ENCODE measurements around the gene ZNF777.

ZNF777 gene

DNA sequence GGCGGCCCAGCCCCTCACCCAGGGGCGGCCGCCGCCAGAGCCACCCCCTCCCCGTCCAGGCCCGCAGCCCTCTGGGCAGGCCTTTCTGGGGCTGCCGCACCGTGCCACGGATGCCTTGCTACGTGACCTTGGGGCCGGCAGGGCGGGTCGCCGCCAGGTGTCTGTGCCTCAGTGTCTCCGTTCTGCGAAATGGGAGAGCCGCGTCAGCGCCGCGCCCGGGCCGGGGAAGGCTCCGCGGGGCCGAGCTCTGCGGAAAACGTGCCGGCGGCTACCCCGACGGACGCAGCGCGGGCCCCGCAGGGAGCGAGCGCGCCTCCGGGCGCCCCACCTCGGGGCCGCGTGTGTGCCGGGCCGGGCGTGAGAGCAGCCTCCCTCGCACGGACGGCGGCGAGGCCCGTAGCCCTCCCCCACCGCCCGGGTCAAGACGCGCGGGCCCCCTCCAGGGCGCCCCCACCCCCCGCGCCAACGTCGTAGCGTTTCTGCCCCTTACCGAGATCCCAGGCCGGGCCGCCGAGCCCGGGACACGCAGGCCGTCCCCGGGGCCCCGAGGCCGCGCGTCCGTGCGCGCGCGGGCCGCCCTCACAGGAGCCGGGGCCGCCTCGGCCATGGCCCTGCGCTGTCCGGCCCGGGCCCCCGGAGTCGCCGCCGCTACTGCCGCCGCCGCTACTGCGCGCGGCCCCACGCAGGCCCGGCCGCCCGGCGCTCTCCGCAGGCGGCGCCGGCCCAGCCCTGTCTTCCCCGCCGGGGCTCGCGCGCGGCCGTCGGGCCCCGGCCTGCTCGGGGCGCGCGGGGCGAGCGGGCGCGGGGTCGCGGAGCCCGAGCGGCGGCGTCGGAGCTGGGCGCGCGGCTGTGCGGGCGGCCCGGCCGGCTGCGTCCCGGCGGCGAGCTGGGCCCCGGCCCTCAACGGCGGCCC is 1.1 kb downstream of the ZNF777 start:
- H3K27ac ChIP-seq, result no peak overlapping the region

GRCh38 chr7:149459201-149459539 is 1.7 kb downstream of the ZNF777 start:
- no peak for DNase-seq (ENCODE audit: low read depth, low spot score)
- TF ChIP-seq POLR2AphosphoS5 (IDR thresholded peaks at IDR 0.05; ENCODE audit: borderline replicate concordance, low read depth, low read length), result no peak
- no peak for TF ChIP-seq EZH2 (IDR thresholded peaks at IDR 0.05)
- TF ChIP-seq FOXP2 (optimal IDR thresholded peaks at IDR 0.05; ENCODE audit: control extremely low read depth, extremely low read length, insufficient read depth), result no peak
- Histone ChIP-seq H3K9ac (ENCODE audit: insufficient read length) (peak overlapping the region; percentile 66), H3K4me3 (peak overlapping the region; percentile 75), H3K36me3 (ENCODE audit: insufficient read depth, low read length) (peaks cover 17% of the 10 kb centered on the region; the same call in 1 of the 2 replicates), H3K27ac (no peak overlapping the region), H3K9me3 (ENCODE audit: low read depth, low read length) (no peaks in the 10 kb centered on the region)

More for the DNA sequence above, 1.1 kb downstream of the ZNF777 start:
- DNase-seq (ENCODE audit: low read depth, low spot score), result no peak
- Histone ChIP-seq H3K4me3 (peak overlapping the region; percentile 77), H3K9ac (ENCODE audit: insufficient read length) (peak overlapping the region; percentile 67), H3K9me3 (ENCODE audit: low read depth, low read length) (no peaks in the 10 kb centered on the region), H3K36me3 (ENCODE audit: insufficient read depth, low read length) (peaks cover 10% of the 10 kb centered on the region; the same call in 1 of the 2 replicates)
- TF ChIP-seq POLR2AphosphoS5 (IDR thresholded peaks at IDR 0.05; ENCODE audit: borderline replicate concordance, low read depth, low read length) (no peak), EZH2 (IDR thresholded peaks at IDR 0.05) (no peak), FOXP2 (optimal IDR thresholded peaks at IDR 0.05; ENCODE audit: control extremely low read depth, extremely low read length, insufficient read depth) (no peak)

DNA sequence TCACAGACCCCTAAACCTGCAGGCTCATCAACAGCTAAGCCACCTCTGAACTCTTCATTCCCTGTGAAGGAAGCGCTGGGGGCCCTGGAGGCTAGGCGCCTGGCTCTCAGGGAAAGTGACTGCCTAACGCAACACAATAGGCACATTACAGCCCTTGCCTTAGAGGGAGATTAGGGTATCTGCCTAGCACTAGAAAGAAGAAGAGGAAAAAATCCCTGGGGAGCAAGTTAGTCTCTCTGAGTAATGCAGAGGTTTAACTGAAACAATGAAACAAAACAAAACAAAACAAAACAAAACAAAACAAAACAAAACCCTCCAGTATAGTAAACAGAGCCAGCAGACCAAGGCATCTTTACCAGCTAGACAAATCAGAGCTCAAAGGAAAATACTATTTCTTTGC is 2.6 kb downstream of the ZNF777 start:
- no peaks in the 10 kb centered on the region for H3K9me3 ChIP-seq (ENCODE audit: low read depth, low read length)
- H3K4me3 ChIP-seq, result peak overlapping the region; percentile 75
- no peak overlapping the region for H3K27ac ChIP-seq
- TF ChIP-seq POLR2AphosphoS5 (IDR thresholded peaks at IDR 0.05; ENCODE audit: borderline replicate concordance, low read depth, low read length) (no peak), EZH2 (IDR thresholded peaks at IDR 0.05) (no peak), FOXP2 (optimal IDR thresholded peaks at IDR 0.05; ENCODE audit: control extremely low read depth, extremely low read length, insufficient read depth) (no peak)
- H3K9ac ChIP-seq (ENCODE audit: insufficient read length), result no peak overlapping the region
- DNase-seq (ENCODE audit: low read depth, low spot score), result no peak
- H3K36me3 ChIP-seq (ENCODE audit: insufficient read depth, low read length), result peaks cover 24% of the 10 kb centered on the region; the same call in 1 of the 2 replicates

DNA sequence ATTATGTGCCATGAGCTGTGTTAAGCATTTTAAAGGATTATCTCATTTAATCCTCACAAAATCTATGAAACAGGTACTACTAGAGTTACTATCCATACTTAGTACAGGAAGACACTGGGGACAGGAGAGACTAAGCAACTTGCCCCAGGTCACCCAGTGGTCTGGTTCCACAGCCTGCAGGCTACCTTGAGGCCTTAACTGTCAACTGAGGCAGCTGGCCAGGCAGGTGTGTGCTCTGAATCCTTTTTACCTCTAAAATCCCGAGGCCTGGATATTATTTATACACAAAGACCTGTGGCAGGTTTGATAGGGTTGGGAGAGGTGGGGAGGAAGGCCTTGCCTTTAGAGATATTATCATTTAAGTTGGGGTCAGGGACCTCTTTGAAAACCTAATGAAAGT is 3.1 kb downstream of the ZNF777 start:
- DNase-seq (ENCODE audit: low read depth, low spot score), result no peak
- Histone ChIP-seq H3K9me3 (ENCODE audit: low read depth, low read length) (no peaks in the 10 kb centered on the region), H3K27ac (no peak overlapping the region), H3K36me3 (ENCODE audit: insufficient read depth, low read length) (peaks cover 24% of the 10 kb centered on the region; the same call in 1 of the 2 replicates), H3K9ac (ENCODE audit: insufficient read length) (no peak overlapping the region), H3K4me3 (no peak overlapping the region)
- TF ChIP-seq FOXP2 (optimal IDR thresholded peaks at IDR 0.05; ENCODE audit: control extremely low read depth, extremely low read length, insufficient read depth) (no peak), POLR2AphosphoS5 (IDR thresholded peaks at IDR 0.05; ENCODE audit: borderline replicate concordance, low read depth, low read length) (no peak), EZH2 (IDR thresholded peaks at IDR 0.05) (no peak)

GRCh38 chr7:149456506-149457421 is 4.1 kb downstream of the ZNF777 start:
- Histone ChIP-seq H3K4me3 (no peak overlapping the region), H3K9me3 (ENCODE audit: low read depth, low read length) (no peaks in the 10 kb centered on the region), H3K27ac (no peak overlapping the region), H3K9ac (ENCODE audit: insufficient read length) (no peak overlapping the region), H3K36me3 (ENCODE audit: insufficient read depth, low read length) (peaks cover 24% of the 10 kb centered on the region; the same call in 1 of the 2 replicates)
- DNase-seq (ENCODE audit: low read depth, low spot score), result no peak
- no peak for TF ChIP-seq EZH2 (IDR thresholded peaks at IDR 0.05)
- no peak for TF ChIP-seq FOXP2 (optimal IDR thresholded peaks at IDR 0.05; ENCODE audit: control extremely low read depth, extremely low read length, insufficient read depth)
- no peak for TF ChIP-seq POLR2AphosphoS5 (IDR thresholded peaks at IDR 0.05; ENCODE audit: borderline replicate concordance, low read depth, low read length)

DNA sequence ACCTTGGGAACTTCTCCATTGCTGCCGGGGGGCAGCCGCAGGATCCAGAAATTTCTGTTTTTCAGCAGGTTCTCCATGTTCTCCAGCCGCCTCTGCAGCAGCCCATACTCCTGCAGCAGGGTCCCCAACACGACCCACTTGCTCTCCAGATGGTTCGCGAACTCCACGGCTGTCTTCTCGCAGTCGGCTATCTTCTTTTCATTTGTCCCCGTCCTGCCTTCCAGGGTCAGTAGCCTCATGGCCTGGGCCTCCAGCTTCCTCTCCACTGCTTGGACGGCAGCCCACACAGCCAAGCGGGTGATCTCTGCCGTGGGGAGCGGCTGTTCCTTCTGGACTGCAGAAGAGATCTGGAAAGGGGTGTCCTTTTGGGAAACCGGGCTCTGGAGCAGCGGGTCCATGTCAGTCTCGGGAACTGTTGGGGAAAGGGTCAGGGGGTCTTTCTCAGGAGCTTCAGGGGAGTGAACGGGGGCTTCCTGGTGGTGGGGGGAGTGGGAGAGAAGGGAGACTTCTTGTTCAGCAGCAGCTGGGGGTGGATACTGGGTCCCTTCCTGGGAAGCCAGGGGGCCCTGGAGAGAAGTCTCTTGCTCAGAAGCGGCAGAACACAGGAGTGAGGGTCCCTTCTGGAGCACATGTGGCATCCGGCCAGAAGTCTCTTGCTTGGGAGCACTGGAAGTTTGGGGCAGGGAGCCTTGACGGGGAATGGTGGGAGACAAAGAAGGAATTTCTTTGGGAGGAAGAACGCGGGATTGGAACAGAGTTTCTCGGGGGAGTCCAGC is 5.5 kb downstream of the ZNF777 start:
- no peak for TF ChIP-seq FOXP2 (optimal IDR thresholded peaks at IDR 0.05; ENCODE audit: control extremely low read depth, extremely low read length, insufficient read depth)
- TF ChIP-seq POLR2AphosphoS5 (IDR thresholded peaks at IDR 0.05; ENCODE audit: borderline replicate concordance, low read depth, low read length), result no peak
- H3K9ac ChIP-seq (ENCODE audit: insufficient read length), result no peak overlapping the region
- H3K9me3 ChIP-seq (ENCODE audit: low read depth, low read length), result no peaks in the 10 kb centered on the region
- DNase-seq (ENCODE audit: low read depth, low spot score), result no peak
- H3K4me3 ChIP-seq, result no peak overlapping the region
- H3K36me3 ChIP-seq (ENCODE audit: insufficient read depth, low read length), result peaks cover 31% of the 10 kb centered on the region
- H3K27ac ChIP-seq, result no peak overlapping the region

GRCh38 chr7:149454750-149455149 is 6.1 kb downstream of the ZNF777 start:
- Histone ChIP-seq H3K27ac (no peak overlapping the region), H3K36me3 (ENCODE audit: insufficient read depth, low read length) (peaks cover 37% of the 10 kb centered on the region), H3K9me3 (ENCODE audit: low read depth, low read length) (no peaks in the 10 kb centered on the region), H3K4me3 (no peak overlapping the region), H3K9ac (ENCODE audit: insufficient read length) (no peak overlapping the region)
- no peak for TF ChIP-seq POLR2AphosphoS5 (IDR thresholded peaks at IDR 0.05; ENCODE audit: borderline replicate concordance, low read depth, low read length)
- DNase-seq (ENCODE audit: low read depth, low spot score), result no peak
